H1 (cell line): ENCODE results near the gene PITPNC1. TPM values are rescaled to one million over a fixed set of nuclear protein-coding genes. Genes with fewer than 3 reads are reported as not detected.

ENCODE experiments used
- CHD2 ChIP-seq: IDR thresholded peaks from 2 replicates; pipeline ENCODE4 v1.6.1; 2012; ENCODE audit warnings: low read length, improper control_type of control experiment
- NRF1 ChIP-seq: IDR thresholded peaks from 2 replicates; pipeline ENCODE4 v1.6.1; 2011; ENCODE audit warnings: mild to moderate bottlenecking, low read depth, low read length, improper control_type of control experiment
- RNF2 ChIP-seq: fragments of 200-900, 300-1000 bp; sonication (generic); IDR thresholded peaks from 2 replicates; pipeline ENCODE4 v1.7.1; 2016; ENCODE audit warnings: borderline replicate concordance, low read depth, mild to moderate bottlenecking, antibody characterized with exemption, low read length; ENCODE audit not compliant: poor library complexity, severe bottlenecking; ENCODE audit errors: missing control alignments
- polyA plus RNA-seq, 7 experiments: library from polyadenylated mRNA; depleted of rRNA in 3 of 7; stranded (reverse) in 5 of 7; unstranded in 2 of 7; fragments of >200 nt in 5 of 7; fragments of 200-250 nt in 2 of 7; gene quantifications; 1 replicate in 5 of 7; 2 replicates in 1 of 7; 4 replicates in 1 of 7; pipeline versions ENCODE4 v1.2.1 to v1.2.3, GENCODE V29; 2011 to 2013; ENCODE audit warnings: missing spikeins in 2 of 7, mixed read lengths in 2 of 7
- total RNA-seq: library from RNA; stranded (reverse); fragmentation: NEBNext Ultra II Directional; extraction: Animal tissue kit (Norgen Biotek cat#: 25700); gene quantifications from 2 replicates; pipeline ENCODE4 v1.2.1, GENCODE V29; 2021
- TF ChIP-seq, protein P1 (sequence below): fragments of 300-600 bp; sonication (generic); IDR thresholded peaks from 2 replicates; pipeline ENCODE4 v1.7.1; 2012; ENCODE audit warnings: low read length, moderate library complexity, mild to moderate bottlenecking, inconsistent platforms; ENCODE audit not compliant: insufficient replicate concordance
- TF ChIP-seq, protein P2 (sequence below), 3 experiments: IDR thresholded peaks; 1 replicate in 2 of 3; 2 replicates in 1 of 3; pipeline versions ENCODE4 v1.5.1 to v1.6.1; 2011; ENCODE audit warnings: low read length in 3 of 3, mild to moderate bottlenecking in 3 of 3, inconsistent platforms in 2 of 3, low read depth in 1 of 3, moderate library complexity in 1 of 3; ENCODE audit not compliant: insufficient read depth in 1 of 3; ENCODE audit errors: control extremely low read depth in 1 of 3

The PITPNC1 gene
- total and polyA plus RNA-seq, 2 of the 8 experiments (the other 6 are each of a cell fraction or from before 2014, with no cell fraction given), result 17.6 to 54.7 TPM

DNA sequence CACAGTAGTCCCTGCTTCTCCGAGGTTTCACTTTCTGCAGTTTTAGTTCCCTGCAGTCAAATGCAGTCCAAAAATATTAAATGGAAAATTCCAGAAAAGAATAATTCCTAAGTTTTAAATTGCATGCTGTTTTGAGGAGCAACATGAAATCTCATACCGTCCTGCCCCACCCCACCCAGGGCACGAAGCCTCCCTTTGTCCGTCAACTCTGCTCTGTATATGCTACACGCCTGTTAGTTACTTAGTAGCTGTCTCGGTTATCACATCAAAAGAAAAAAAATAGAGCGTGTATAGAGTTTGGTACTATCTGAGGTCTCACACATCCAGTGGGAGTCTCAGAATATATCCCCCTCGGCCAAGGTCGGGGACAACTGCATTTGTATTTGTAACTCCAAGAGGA is 211.2 kb downstream of the PITPNC1 start (continued):
- TF ChIP-seq, protein P1, sequence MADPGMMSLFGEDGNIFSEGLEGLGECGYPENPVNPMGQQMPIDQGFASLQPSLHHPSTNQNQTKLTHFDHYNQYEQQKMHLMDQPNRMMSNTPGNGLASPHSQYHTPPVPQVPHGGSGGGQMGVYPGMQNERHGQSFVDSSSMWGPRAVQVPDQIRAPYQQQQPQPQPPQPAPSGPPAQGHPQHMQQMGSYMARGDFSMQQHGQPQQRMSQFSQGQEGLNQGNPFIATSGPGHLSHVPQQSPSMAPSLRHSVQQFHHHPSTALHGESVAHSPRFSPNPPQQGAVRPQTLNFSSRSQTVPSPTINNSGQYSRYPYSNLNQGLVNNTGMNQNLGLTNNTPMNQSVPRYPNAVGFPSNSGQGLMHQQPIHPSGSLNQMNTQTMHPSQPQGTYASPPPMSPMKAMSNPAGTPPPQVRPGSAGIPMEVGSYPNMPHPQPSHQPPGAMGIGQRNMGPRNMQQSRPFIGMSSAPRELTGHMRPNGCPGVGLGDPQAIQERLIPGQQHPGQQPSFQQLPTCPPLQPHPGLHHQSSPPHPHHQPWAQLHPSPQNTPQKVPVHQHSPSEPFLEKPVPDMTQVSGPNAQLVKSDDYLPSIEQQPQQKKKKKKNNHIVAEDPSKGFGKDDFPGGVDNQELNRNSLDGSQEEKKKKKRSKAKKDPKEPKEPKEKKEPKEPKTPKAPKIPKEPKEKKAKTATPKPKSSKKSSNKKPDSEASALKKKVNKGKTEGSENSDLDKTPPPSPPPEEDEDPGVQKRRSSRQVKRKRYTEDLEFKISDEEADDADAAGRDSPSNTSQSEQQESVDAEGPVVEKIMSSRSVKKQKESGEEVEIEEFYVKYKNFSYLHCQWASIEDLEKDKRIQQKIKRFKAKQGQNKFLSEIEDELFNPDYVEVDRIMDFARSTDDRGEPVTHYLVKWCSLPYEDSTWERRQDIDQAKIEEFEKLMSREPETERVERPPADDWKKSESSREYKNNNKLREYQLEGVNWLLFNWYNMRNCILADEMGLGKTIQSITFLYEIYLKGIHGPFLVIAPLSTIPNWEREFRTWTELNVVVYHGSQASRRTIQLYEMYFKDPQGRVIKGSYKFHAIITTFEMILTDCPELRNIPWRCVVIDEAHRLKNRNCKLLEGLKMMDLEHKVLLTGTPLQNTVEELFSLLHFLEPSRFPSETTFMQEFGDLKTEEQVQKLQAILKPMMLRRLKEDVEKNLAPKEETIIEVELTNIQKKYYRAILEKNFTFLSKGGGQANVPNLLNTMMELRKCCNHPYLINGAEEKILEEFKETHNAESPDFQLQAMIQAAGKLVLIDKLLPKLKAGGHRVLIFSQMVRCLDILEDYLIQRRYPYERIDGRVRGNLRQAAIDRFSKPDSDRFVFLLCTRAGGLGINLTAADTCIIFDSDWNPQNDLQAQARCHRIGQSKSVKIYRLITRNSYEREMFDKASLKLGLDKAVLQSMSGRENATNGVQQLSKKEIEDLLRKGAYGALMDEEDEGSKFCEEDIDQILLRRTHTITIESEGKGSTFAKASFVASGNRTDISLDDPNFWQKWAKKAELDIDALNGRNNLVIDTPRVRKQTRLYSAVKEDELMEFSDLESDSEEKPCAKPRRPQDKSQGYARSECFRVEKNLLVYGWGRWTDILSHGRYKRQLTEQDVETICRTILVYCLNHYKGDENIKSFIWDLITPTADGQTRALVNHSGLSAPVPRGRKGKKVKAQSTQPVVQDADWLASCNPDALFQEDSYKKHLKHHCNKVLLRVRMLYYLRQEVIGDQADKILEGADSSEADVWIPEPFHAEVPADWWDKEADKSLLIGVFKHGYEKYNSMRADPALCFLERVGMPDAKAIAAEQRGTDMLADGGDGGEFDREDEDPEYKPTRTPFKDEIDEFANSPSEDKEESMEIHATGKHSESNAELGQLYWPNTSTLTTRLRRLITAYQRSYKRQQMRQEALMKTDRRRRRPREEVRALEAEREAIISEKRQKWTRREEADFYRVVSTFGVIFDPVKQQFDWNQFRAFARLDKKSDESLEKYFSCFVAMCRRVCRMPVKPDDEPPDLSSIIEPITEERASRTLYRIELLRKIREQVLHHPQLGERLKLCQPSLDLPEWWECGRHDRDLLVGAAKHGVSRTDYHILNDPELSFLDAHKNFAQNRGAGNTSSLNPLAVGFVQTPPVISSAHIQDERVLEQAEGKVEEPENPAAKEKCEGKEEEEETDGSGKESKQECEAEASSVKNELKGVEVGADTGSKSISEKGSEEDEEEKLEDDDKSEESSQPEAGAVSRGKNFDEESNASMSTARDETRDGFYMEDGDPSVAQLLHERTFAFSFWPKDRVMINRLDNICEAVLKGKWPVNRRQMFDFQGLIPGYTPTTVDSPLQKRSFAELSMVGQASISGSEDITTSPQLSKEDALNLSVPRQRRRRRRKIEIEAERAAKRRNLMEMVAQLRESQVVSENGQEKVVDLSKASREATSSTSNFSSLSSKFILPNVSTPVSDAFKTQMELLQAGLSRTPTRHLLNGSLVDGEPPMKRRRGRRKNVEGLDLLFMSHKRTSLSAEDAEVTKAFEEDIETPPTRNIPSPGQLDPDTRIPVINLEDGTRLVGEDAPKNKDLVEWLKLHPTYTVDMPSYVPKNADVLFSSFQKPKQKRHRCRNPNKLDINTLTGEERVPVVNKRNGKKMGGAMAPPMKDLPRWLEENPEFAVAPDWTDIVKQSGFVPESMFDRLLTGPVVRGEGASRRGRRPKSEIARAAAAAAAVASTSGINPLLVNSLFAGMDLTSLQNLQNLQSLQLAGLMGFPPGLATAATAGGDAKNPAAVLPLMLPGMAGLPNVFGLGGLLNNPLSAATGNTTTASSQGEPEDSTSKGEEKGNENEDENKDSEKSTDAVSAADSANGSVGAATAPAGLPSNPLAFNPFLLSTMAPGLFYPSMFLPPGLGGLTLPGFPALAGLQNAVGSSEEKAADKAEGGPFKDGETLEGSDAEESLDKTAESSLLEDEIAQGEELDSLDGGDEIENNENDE, result no peak
- TF ChIP-seq CHD2 (no peak), NRF1 (no peak), RNF2 (no peak)
- TF ChIP-seq, protein P2, sequence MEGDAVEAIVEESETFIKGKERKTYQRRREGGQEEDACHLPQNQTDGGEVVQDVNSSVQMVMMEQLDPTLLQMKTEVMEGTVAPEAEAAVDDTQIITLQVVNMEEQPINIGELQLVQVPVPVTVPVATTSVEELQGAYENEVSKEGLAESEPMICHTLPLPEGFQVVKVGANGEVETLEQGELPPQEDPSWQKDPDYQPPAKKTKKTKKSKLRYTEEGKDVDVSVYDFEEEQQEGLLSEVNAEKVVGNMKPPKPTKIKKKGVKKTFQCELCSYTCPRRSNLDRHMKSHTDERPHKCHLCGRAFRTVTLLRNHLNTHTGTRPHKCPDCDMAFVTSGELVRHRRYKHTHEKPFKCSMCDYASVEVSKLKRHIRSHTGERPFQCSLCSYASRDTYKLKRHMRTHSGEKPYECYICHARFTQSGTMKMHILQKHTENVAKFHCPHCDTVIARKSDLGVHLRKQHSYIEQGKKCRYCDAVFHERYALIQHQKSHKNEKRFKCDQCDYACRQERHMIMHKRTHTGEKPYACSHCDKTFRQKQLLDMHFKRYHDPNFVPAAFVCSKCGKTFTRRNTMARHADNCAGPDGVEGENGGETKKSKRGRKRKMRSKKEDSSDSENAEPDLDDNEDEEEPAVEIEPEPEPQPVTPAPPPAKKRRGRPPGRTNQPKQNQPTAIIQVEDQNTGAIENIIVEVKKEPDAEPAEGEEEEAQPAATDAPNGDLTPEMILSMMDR (IDR thresholded peaks at IDR 0.05; ENCODE audit: control extremely low read depth in 1 of 3, insufficient read depth in 1 of 3, low read depth in 1 of 3, low read length in 3 of 3), result no peak
